HepG2 (cell line): ENCODE results near the gene ANKUB1. TPM values are rescaled to one million over a fixed set of nuclear protein-coding genes. Genes with fewer than 3 reads are reported as not detected.

Experiments
- ATAC-seq: fragments of 200-7000 bp; cut with Tn5 transposase; 3 replicates; pipeline ENCODE4 v1.9.1; 2020; ENCODE audit warnings: mild to moderate bottlenecking, moderate library complexity
- BruUV-seq: library from RNA; stranded (reverse); fragments of 400-500 nt; replicated peaks from 2 replicates; lab custom pipeline; 2021; lab: Mats Ljungman, UMichigan
- CTCF ChIA-PET: fragments of 300-600 bp; formaldehyde crosslinking; extraction: SDS; loops from one replicate; lab custom pipeline; 2021; ENCODE audit warnings: low total read pairs, inconsistent platforms, low intra/inter-chr PET ratio; lab: Yijun Ruan, JAX
- POLR2A ChIA-PET: fragments of 350-600 bp; sonication (Branson Sonifier 250); formaldehyde crosslinking; loops from one replicate; lab custom pipeline; 2020; ENCODE audit warnings: antibody characterized with exemption, inconsistent platforms; lab: Yijun Ruan, JAX
- DNase-seq: peaks from one replicate; pipeline ENCODE4 v3.0.0-alpha.2; 2015; ENCODE audit warnings: low spot score
- FAIRE-seq: peaks from 3 replicates; lab custom pipeline; 2011; peaks lifted over from hg19 to GRCh38; lab: Jason Lieb, UNC
- H2AFZ ChIP-seq: one replicate; pipeline ENCODE4 v1.6.1; 2011; ENCODE audit warnings: low read length, inconsistent platforms
- H3K27ac ChIP-seq: fragments of 300-600 bp; 3 replicates; pipeline ENCODE4 v1.8.0; 2011; ENCODE audit warnings: mixed run types, mild to moderate bottlenecking, mixed read lengths, low read length, inconsistent platforms; ENCODE audit not compliant: insufficient read depth; ENCODE audit errors: extremely low read length
- H3K27me3 ChIP-seq, 2 experiments: fragments of 200-600 bp in 1 of 2; 2 replicates in 1 of 2; 3 replicates in 1 of 2; pipeline versions ENCODE4 v1.6.0 to v1.8.0; 2011; ENCODE audit warnings: low read length in 2 of 2, mild to moderate bottlenecking in 2 of 2, moderate library complexity in 2 of 2, inconsistent platforms in 1 of 2; ENCODE audit not compliant: insufficient read depth in 2 of 2, control insufficient read depth in 1 of 2
- H3K36me3 ChIP-seq, 2 experiments: fragments of 200-600 bp in 1 of 2; replicated peaks in 1 of 2; 2 replicates in 1 of 2; 3 replicates in 1 of 2; pipeline versions ENCODE4 v1.5.1 to v1.8.0; 2011; ENCODE audit warnings: low read length in 2 of 2, inconsistent platforms in 1 of 2; ENCODE audit not compliant: insufficient read depth in 2 of 2, control insufficient read depth in 1 of 2
- H3K4me1 ChIP-seq: 2 replicates; pipeline ENCODE4 v1.5.1; 2012; ENCODE audit warnings: low read length, inconsistent platforms; ENCODE audit not compliant: insufficient read depth
- H3K4me2 ChIP-seq: 2 replicates; pipeline ENCODE4 v1.6.0; 2011; ENCODE audit warnings: low read depth, low read length, inconsistent platforms
- H3K4me3 ChIP-seq, 3 experiments: fragments of 200-600 bp in 1 of 3; sonication (generic), shearing (Covaris generic) in 1 of 3; replicated peaks in 1 of 3; 2 replicates each; pipeline ENCODE4 v1.5.1; 2011 to 2016; ENCODE audit warnings: low read length in 3 of 3, inconsistent platforms in 2 of 3, low read depth in 2 of 3, mild to moderate bottlenecking in 2 of 3, control low read depth in 1 of 3, mixed read lengths in 1 of 3; ENCODE audit not compliant: insufficient read depth in 1 of 3
- H3K79me2 ChIP-seq: one replicate; pipeline ENCODE4 v1.6.1; 2011; ENCODE audit warnings: low read length, inconsistent platforms; ENCODE audit not compliant: insufficient read depth
- H3K9ac ChIP-seq: 2 replicates; pipeline ENCODE4 v1.6.0; 2011; ENCODE audit warnings: mild to moderate bottlenecking, low read depth, low read length, inconsistent platforms; ENCODE audit not compliant: insufficient read depth
- H3K9me3 ChIP-seq: 2 replicates; pipeline ENCODE4 v1.5.1; 2012; ENCODE audit warnings: mild to moderate bottlenecking, low read length
- H4K20me1 ChIP-seq: 2 replicates; pipeline ENCODE4 v1.6.0; 2011; ENCODE audit warnings: inconsistent platforms, mild to moderate bottlenecking, low read length, moderate library complexity; ENCODE audit not compliant: insufficient read depth
- HNF4G ChIP-seq, 2 experiments: sonication (generic) in 1 of 2; formaldehyde crosslinking in 1 of 2; IDR thresholded peaks; 2 replicates each; pipeline versions ENCODE4 v1.4.0 to v1.6.1; 2011 to 2020; ENCODE audit warnings: borderline replicate concordance in 2 of 2, low read depth in 2 of 2, mild to moderate bottlenecking in 2 of 2, low read length in 1 of 2, missing genetic modification reagents in 1 of 2, moderate library complexity in 1 of 2
- HOXA3 ChIP-seq: sonication (generic); formaldehyde crosslinking; IDR thresholded peaks from 2 replicates; pipeline ENCODE4 v1.5.0; 2020; ENCODE audit warnings: missing genetic modification reagents
- RAD51 ChIP-seq: fragments of 450-650 bp; IDR thresholded peaks from 2 replicates; pipeline ENCODE4 v1.6.1; 2016; ENCODE audit warnings: borderline replicate concordance
- RORA ChIP-seq: sonication (generic); formaldehyde crosslinking; IDR thresholded peaks from 2 replicates; pipeline ENCODE4 v1.5.0; 2020; ENCODE audit warnings: mild to moderate bottlenecking, missing genetic modification reagents, moderate library complexity
- THAP11 ChIP-seq: IDR thresholded peaks from 2 replicates; pipeline ENCODE4 v1.6.1; 2016; ENCODE audit warnings: missing biosample characterization, missing genetic modification reagents
- TOPORS ChIP-seq: sonication (generic); formaldehyde crosslinking; IDR thresholded peaks from 2 replicates; pipeline ENCODE4 v1.8.0; 2023; ENCODE audit warnings: mild to moderate bottlenecking, missing genetic modification reagents
- ZNF3 ChIP-seq: IDR thresholded peaks from 2 replicates; pipeline ENCODE4 v1.7.0; 2017; ENCODE audit warnings: inconsistent platforms
- ZNF558 ChIP-seq: sonication (generic); formaldehyde crosslinking; IDR thresholded peaks from 2 replicates; pipeline ENCODE4 v1.9.0; 2022; ENCODE audit warnings: mild to moderate bottlenecking, missing genetic modification reagents, borderline replicate concordance
- ZNF792 ChIP-seq: IDR thresholded peaks from 2 replicates; pipeline ENCODE4 v1.6.1; 2016
- WGBS: methylation state at CpG from one replicate; pipeline ENCODE4 v1.1.6; 2017; ENCODE audit warnings: low lambda C conversion rate; 5-methylcytosine and 5-hydroxymethylcytosine counted together
- in situ Hi-C: cut with HindIII; loops from 2 replicates; pipeline ENCODE4 v1.10.0; 2017; ENCODE audit warnings: low pct_unique_long_range_greater_than_20kb; ENCODE audit not compliant: extremely low pct_ligation_motif_present
- intact Hi-C: fragments of 100-400 bp; cut with micrococcal nuclease; formaldehyde crosslinking; loops from one replicate; pipeline ENCODE4 v1.10.0; 2022; ENCODE audit not compliant: unreplicated experiment
- polyA plus RNA-seq, 8 experiments: library from polyadenylated mRNA; depleted of rRNA in 3 of 8; stranded (reverse) in 7 of 8; unstranded in 1 of 8; fragments of >200 nt; fragmentation: Illumina TruSeq in 4 of 8; extraction: Trizol in 4 of 8; gene quantifications; 2 replicates each; pipeline versions ENCODE4 v1.2.1 to v1.2.3, GENCODE V29; 2011 to 2016; ENCODE audit warnings: low read depth in 4 of 8, missing spikeins in 1 of 8, mixed read lengths in 1 of 8; ENCODE audit not compliant: insufficient read depth in 1 of 8
- total RNA-seq, 5 experiments: library from RNA; depleted of rRNA; stranded (reverse); fragments of >200 nt; fragmentation: Illumina TruSeq; extraction: Trizol; gene quantifications; 2 replicates each; pipeline ENCODE4 v1.2.3, GENCODE V29; 2016; ENCODE audit warnings: low read depth in 1 of 5
- TF ChIP-seq, protein P1 (sequence below): sonication (generic); formaldehyde crosslinking; IDR thresholded peaks from 2 replicates; pipeline ENCODE4 v1.5.0; 2020; ENCODE audit warnings: mild to moderate bottlenecking, missing genetic modification reagents, borderline replicate concordance
- TF ChIP-seq, protein P2 (sequence below): sonication (generic); formaldehyde crosslinking; IDR thresholded peaks from 2 replicates; pipeline ENCODE4 v1.8.0; 2022; ENCODE audit warnings: mild to moderate bottlenecking, missing genetic modification reagents; ENCODE audit not compliant: insufficient replicate concordance

The ANKUB1 gene
- total and polyA plus RNA-seq, 2 of the 13 experiments (the other 11 are each of a cell fraction or from before 2014, with no cell fraction given): not detected

DNA sequence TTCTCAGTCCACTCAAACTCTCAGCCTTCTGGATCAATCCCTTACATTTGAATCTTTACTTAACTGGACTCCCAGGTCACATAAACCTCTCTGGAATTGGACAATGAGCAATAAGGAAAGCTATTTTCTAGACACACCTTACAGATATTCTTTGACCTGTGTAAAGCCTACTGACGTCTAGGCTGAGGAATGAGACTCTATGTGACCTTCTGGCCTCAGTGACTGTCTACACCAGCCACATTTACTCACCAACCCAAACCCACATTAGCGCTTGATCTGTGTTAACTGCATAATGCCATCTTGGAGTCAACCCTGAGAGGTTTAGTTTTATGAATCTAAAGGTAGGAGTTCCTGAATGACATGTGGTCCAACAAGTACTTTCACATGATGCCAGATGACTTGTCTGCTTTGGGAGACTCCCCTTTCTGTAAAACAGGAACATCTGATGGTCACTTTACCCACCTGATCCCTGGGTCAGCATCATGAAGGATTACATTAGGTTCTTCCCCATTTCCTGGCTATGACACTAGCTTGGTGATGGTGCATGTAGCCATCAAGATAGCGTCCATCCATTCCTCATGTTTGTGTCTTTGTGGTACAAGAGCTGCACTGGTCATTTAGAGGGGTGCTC, 28.7 kb downstream of the ANKUB1 start:
- H4K20me1 ChIP-seq: no peaks in the 10 kb centered on the region
- H3K4me1 ChIP-seq: no peaks in the 10 kb centered on the region
- CTCF ChIA-PET: no interaction called here
- ATAC-seq (no peak), FAIRE-seq (no peak), DNase-seq (no peak)
- intact Hi-C loops: no loop called here
- no peak overlapping the region for H3K27ac ChIP-seq
- H3K36me3 ChIP-seq: no peaks in the 10 kb centered on the region
- H3K79me2 ChIP-seq: no peaks in the 10 kb centered on the region
- peaks cover 1 to 10% of the 10 kb centered on the region in 2 experiments; a peak in 2 of 5 replicates for H3K27me3 ChIP-seq
- POLR2A ChIA-PET: no interaction called here
- in situ Hi-C loops: no loop called here
- no peak for TF ChIP-seq RAD51
- H3K4me2 ChIP-seq: no peak overlapping the region
- 3% methylated on average over 3 of the region's 3 CpGs for WGBS
- H2AFZ ChIP-seq: no peak overlapping the region
- BruUV-seq: no TSS peak
- H3K4me3 ChIP-seq: no peak overlapping the region
- H3K9ac ChIP-seq: no peak overlapping the region
- H3K9me3 ChIP-seq: no peaks in the 10 kb centered on the region

DNA sequence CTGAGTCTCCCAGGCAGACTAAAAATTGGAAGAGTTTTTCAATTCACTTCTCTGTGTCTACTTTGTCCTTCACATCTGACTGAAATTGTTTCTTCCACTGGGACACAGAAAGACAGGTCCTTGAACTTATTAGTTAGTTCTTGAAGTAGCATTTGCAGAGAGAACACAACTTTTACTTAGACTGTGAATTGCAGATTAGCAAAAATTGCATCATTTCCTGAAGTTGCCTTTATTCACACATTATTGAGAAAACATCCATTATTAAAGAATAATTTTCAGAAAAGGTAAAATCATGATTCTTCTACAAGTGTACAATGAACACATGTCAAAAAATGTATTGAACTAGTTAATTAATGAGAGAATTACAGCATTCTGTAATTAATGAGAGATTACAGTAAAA, 38.6 kb downstream of the ANKUB1 start:
- H3K27ac ChIP-seq: no peak overlapping the region
- in situ Hi-C loops: no loop called here
- FAIRE-seq: no peak
- POLR2A ChIA-PET: no interaction called here
- H3K4me3 ChIP-seq: no peak overlapping the region
- no peaks in the 10 kb centered on the region for H3K9me3 ChIP-seq
- H3K79me2 ChIP-seq: peaks cover 15% of the 10 kb centered on the region
- BruUV-seq: no TSS peak
- intact Hi-C loops: loop anchor here (5.0 kb wide), 2 partner anchors 59 to 221 kb away; partner anchors contain the start of gene RNF13
- H3K4me2 ChIP-seq: no peak overlapping the region
- ATAC-seq: no peak
- H3K36me3 ChIP-seq: peaks cover 0 to 2% of the 10 kb centered on the region in 2 experiments; a peak in 1 of 5 replicates
- peaks cover 0 to 4% of the 10 kb centered on the region in 2 experiments; a peak in 1 of 5 replicates for H3K27me3 ChIP-seq
- H4K20me1 ChIP-seq: no peaks in the 10 kb centered on the region
- peaks cover 25% of the 10 kb centered on the region for H3K4me1 ChIP-seq
- no peak overlapping the region for H3K9ac ChIP-seq
- no peak for DNase-seq
- CTCF ChIA-PET: interaction anchor here (2.1 kb wide), 1 partner anchor 185 kb away, joined by 4 read pairs; no protein-coding TSS in a partner anchor
- no peak overlapping the region for H2AFZ ChIP-seq
- TF ChIP-seq ZNF792: no peak
- no peak for TF ChIP-seq ZNF3 (CRISPR knock-in tag)
- TF ChIP-seq HOXA3 (CRISPR knock-in tag): no peak
- TF ChIP-seq RORA (CRISPR knock-in tag): no peak
- no peak for TF ChIP-seq HNF4G (IDR thresholded peaks at IDR 0.05; ENCODE audit: borderline replicate concordance, low read depth, low read length)
- TF ChIP-seq HNF4G (CRISPR knock-in tag; IDR thresholded peaks at IDR 0.05; ENCODE audit: borderline replicate concordance, low read depth): no peak
- TF ChIP-seq TOPORS (CRISPR knock-in tag): no peak
- TF ChIP-seq ZNF558: no peak
- TF ChIP-seq, protein P1, sequence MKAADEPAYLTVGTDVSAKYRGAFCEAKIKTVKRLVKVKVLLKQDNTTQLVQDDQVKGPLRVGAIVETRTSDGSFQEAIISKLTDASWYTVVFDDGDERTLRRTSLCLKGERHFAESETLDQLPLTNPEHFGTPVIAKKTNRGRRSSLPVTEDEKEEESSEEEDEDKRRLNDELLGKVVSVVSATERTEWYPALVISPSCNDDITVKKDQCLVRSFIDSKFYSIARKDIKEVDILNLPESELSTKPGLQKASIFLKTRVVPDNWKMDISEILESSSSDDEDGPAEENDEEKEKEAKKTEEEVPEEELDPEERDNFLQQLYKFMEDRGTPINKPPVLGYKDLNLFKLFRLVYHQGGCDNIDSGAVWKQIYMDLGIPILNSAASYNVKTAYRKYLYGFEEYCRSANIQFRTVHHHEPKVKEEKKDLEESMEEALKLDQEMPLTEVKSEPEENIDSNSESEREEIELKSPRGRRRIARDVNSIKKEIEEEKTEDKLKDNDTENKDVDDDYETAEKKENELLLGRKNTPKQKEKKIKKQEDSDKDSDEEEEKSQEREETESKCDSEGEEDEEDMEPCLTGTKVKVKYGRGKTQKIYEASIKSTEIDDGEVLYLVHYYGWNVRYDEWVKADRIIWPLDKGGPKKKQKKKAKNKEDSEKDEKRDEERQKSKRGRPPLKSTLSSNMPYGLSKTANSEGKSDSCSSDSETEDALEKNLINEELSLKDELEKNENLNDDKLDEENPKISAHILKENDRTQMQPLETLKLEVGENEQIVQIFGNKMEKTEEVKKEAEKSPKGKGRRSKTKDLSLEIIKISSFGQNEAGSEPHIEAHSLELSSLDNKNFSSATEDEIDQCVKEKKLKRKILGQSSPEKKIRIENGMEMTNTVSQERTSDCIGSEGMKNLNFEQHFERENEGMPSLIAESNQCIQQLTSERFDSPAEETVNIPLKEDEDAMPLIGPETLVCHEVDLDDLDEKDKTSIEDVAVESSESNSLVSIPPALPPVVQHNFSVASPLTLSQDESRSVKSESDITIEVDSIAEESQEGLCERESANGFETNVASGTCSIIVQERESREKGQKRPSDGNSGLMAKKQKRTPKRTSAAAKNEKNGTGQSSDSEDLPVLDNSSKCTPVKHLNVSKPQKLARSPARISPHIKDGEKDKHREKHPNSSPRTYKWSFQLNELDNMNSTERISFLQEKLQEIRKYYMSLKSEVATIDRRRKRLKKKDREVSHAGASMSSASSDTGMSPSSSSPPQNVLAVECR (CRISPR knock-in tag): no peak
- TF ChIP-seq, protein P2, sequence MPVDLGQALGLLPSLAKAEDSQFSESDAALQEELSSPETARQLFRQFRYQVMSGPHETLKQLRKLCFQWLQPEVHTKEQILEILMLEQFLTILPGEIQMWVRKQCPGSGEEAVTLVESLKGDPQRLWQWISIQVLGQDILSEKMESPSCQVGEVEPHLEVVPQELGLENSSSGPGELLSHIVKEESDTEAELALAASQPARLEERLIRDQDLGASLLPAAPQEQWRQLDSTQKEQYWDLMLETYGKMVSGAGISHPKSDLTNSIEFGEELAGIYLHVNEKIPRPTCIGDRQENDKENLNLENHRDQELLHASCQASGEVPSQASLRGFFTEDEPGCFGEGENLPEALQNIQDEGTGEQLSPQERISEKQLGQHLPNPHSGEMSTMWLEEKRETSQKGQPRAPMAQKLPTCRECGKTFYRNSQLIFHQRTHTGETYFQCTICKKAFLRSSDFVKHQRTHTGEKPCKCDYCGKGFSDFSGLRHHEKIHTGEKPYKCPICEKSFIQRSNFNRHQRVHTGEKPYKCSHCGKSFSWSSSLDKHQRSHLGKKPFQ (CRISPR knock-in tag): no peak
- TF ChIP-seq THAP11 (CRISPR knock-in tag): no peak
